Measurements from ENCODE around the gene MGRN1.

GRCh38 chr16:4685292-4685691 is 60.7 kb downstream of the MGRN1 start:
- TF ChIP-seq CTCF (IDR thresholded peaks at IDR 0.05; ENCODE audit: insufficient read depth, low read depth, low read length), result no peak
- TF ChIP-seq EZH2 (IDR thresholded peaks at IDR 0.05; ENCODE audit: insufficient read depth, low read length), result no peak

Data from astrocyte (in vitro differentiated cells and primary cell).